Ishikawa (cell line): Measurements from ENCODE around the gene PIK3IP1.

ENCODE experiments used
- CEBPB ChIP-seq: IDR thresholded peaks from 2 replicates; pipeline ENCODE4 v1.6.1; 2012
- CREB1 ChIP-seq: IDR thresholded peaks from 2 replicates; pipeline ENCODE4 v1.6.1; 2012; ENCODE audit warnings: low read depth
- EGR1 ChIP-seq: IDR thresholded peaks from 2 replicates; pipeline ENCODE4 v1.6.1; 2012
- EP300 ChIP-seq: IDR thresholded peaks from 2 replicates; pipeline ENCODE4 v1.6.1; 2012; ENCODE audit warnings: borderline replicate concordance
- FOXM1 ChIP-seq: IDR thresholded peaks from 2 replicates; pipeline ENCODE4 v1.6.1; 2012; ENCODE audit warnings: low read depth, borderline replicate concordance
- NFIC ChIP-seq: IDR thresholded peaks from 2 replicates; pipeline ENCODE4 v1.6.1; 2012
- RAD21 ChIP-seq: IDR thresholded peaks from 2 replicates; pipeline ENCODE4 v1.6.1; 2012; ENCODE audit warnings: low read depth
- TCF12 ChIP-seq: IDR thresholded peaks from 2 replicates; pipeline ENCODE4 v1.6.1; 2012; ENCODE audit warnings: low read depth
- TEAD4 ChIP-seq: IDR thresholded peaks from 2 replicates; pipeline ENCODE4 v1.6.1; 2012
- USF1 ChIP-seq: IDR thresholded peaks from 2 replicates; pipeline ENCODE4 v1.6.1; 2012
- YY1 ChIP-seq: IDR thresholded peaks from 2 replicates; pipeline ENCODE4 v1.6.1; 2012; ENCODE audit warnings: low read depth
- ZBTB7A ChIP-seq: IDR thresholded peaks from 2 replicates; pipeline ENCODE4 v1.6.1; 2012; ENCODE audit warnings: low read depth
- TF ChIP-seq, protein P1 (sequence below): IDR thresholded peaks from 2 replicates; pipeline ENCODE4 v1.6.1; 2012
- TF ChIP-seq, protein P2 (sequence below): IDR thresholded peaks from 2 replicates; pipeline ENCODE4 v1.6.1; 2012; ENCODE audit warnings: low read depth, mild to moderate bottlenecking

Gene PIK3IP1

DNA sequence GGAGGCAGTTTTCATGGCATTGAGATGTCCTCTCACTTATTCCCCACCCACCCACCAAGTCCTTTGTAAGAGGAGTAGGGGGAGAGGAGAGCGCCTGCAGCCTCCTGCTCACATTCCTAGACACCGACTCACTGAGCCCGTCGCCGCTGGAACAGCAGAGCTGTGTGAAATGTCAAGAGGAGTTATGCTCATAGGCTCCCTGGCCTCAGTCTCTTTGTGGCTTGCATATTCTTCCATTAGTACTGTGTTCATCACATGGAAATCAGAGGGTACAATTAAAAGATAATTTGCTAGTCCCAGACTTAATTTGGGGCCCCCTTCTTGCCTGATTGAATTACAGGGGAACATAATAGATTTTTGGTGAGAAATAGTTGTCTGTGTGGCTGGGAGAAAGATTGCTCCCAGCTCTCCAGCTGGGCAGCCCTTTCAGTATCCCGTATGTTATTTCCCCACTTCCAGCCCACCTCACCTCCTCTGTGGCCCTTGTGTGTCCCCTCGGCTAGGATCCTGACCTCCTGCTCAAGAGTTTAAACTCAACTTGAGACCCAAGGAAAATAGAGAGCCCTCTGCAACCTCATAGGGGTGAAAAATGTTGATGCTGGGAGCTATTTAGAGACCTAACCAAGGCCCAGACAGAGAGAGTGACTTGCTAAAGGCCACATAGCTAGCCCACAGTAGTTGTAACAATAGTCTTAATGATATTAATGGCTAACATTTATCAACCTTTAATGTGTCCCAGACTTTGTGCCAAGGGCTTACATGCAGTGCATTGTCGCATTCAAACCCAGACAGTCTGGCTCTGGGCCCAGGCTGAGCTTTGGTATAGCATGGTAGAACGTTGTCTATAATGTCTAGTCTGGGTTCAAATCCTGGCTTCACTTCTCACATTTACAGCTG lies 48.0 kb downstream of the PIK3IP1 start:
- peak; percentile 81 for TF ChIP-seq TEAD4
- TF ChIP-seq FOXM1 = no peak
- TF ChIP-seq, protein P1, sequence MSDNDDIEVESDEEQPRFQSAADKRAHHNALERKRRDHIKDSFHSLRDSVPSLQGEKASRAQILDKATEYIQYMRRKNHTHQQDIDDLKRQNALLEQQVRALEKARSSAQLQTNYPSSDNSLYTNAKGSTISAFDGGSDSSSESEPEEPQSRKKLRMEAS = peak; percentile 29; the same call in 1 of the 2 replicates
- no peak for TF ChIP-seq YY1
- peak; percentile 30; the same call in 1 of the 2 replicates for TF ChIP-seq TCF12
- peak; percentile 61; the same call in 1 of the 2 replicates for TF ChIP-seq ZBTB7A
- no peak for TF ChIP-seq RAD21
- peak; percentile 80; the same call in 1 of the 2 replicates for TF ChIP-seq EP300
- no peak for TF ChIP-seq CEBPB
- peak; percentile 70 for TF ChIP-seq NFIC
- TF ChIP-seq, protein P2, sequence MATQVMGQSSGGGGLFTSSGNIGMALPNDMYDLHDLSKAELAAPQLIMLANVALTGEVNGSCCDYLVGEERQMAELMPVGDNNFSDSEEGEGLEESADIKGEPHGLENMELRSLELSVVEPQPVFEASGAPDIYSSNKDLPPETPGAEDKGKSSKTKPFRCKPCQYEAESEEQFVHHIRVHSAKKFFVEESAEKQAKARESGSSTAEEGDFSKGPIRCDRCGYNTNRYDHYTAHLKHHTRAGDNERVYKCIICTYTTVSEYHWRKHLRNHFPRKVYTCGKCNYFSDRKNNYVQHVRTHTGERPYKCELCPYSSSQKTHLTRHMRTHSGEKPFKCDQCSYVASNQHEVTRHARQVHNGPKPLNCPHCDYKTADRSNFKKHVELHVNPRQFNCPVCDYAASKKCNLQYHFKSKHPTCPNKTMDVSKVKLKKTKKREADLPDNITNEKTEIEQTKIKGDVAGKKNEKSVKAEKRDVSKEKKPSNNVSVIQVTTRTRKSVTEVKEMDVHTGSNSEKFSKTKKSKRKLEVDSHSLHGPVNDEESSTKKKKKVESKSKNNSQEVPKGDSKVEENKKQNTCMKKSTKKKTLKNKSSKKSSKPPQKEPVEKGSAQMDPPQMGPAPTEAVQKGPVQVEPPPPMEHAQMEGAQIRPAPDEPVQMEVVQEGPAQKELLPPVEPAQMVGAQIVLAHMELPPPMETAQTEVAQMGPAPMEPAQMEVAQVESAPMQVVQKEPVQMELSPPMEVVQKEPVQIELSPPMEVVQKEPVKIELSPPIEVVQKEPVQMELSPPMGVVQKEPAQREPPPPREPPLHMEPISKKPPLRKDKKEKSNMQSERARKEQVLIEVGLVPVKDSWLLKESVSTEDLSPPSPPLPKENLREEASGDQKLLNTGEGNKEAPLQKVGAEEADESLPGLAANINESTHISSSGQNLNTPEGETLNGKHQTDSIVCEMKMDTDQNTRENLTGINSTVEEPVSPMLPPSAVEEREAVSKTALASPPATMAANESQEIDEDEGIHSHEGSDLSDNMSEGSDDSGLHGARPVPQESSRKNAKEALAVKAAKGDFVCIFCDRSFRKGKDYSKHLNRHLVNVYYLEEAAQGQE = no peak

DNA sequence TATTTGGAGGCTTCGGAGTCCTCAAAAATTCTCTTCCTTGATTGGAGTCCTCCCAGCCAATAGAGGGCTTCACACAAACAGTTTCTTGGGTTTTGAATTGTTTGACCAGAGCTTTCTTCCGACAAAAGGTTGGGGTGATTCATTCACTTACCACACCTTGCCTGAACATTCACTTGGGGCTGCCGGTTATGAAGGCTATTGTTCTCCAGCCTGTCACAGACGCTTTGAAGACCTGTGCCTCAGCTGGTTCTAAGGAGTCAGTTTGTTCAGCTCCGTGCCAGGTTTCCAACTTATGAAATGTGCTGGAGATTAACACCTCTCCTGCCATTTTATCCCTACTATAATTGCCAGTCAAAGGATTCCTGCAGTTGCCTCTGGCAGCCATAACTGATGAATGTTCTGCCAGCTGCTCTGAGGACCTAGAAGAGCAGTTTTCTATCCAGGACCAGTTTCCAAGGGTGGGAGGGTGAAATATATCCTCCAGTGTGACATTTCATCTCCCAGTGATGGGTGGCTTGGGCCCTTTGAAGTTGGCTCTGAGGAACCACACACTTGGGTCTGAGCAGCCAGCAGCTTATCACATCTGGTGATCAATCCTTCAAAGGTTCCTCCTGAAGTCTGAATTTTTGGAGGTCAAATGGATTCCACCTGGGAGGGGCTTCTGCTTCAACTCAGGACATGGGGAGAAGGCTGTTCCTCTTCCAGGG lies 48.8 kb downstream of the PIK3IP1 start:
- TF ChIP-seq CEBPB (no peak), TCF12 (no peak; the same call in 1 of the 2 replicates), EP300 (0 out of 2 replicates have a peak, but pooled peaks have one; percentile 25), YY1 (peak; percentile 71), FOXM1 (peak; percentile 62; the same call in 1 of the 2 replicates)

DNA sequence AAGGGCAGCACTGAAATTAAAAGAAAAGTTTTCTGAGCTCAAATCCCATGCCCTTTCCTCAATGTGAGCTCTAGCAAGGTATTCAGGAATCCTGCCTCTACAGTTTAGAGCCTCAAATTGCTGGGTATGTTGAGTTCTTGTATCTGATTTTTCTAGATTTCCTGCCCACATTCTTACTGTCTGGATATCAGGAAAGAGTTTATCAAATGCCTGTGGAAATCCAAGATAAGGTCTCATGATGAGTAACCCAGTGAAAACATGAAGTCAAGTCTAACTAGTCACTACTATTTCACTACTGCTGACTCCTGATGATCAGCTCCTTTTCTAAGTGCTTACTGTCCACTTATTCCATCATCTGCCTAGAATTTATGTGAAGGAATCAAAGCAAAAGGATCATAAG lies 50.4 kb downstream of the PIK3IP1 start:
- no peak for TF ChIP-seq CEBPB
- TF ChIP-seq NFIC = no peak
- no peak for TF ChIP-seq RAD21
- no peak for TF ChIP-seq EGR1

GRCh38 chr22:31241200-31241599 lies 51.1 kb downstream of the PIK3IP1 start:
- TF ChIP-seq NFIC (no peak), TCF12 (no peak)
- TF ChIP-seq, protein P2 = no peak

- TF ChIP-seq TCF12 = no peak
- no peak for TF ChIP-seq NFIC
- no peak for TF ChIP-seq CEBPB
- no peak for TF ChIP-seq FOXM1
- no peak for TF ChIP-seq YY1
- TF ChIP-seq CREB1 = no peak
- TF ChIP-seq USF1 = no peak
- TF ChIP-seq EGR1 = no peak
- TF ChIP-seq TEAD4 = no peak
- TF ChIP-seq, protein P1 = no peak
- no peak for TF ChIP-seq RAD21
- no peak for TF ChIP-seq EP300
- TF ChIP-seq, protein P2 = no peak
These were observed 52.4 kb downstream of the PIK3IP1 start for GRCh38 chr22:31239771-31240370.
